ENCODE data around the gene PRKCH. TPM values are rescaled to one million over a fixed set of nuclear protein-coding genes. Genes with fewer than 3 reads are reported as not detected.

PRKCH gene
- total and polyA plus RNA-seq, 10 of the 15 experiments (the other 5 are each of a cell fraction or from before 2014, with no cell fraction given) = 10.7 to 140 (median 33.2) TPM

GRCh38 chr14:61287196-61287595 is 34.2 kb upstream of the PRKCH start:
- Histone ChIP-seq H3K4me3 (no peak overlapping the region), H3K79me2 (ENCODE audit: control insufficient read depth, insufficient read depth, low read length) (no peaks in the 10 kb centered on the region), H2AFZ (ENCODE audit: control insufficient read depth, low read depth, low read length) (no peak overlapping the region), H4K20me1 (ENCODE audit: control insufficient read depth, insufficient read depth) (no peaks in the 10 kb centered on the region), H3K27ac (ENCODE audit: control insufficient read depth, insufficient read depth) (no peak overlapping the region), H3K9me3 (replicated peaks; ENCODE audit: control insufficient read depth, insufficient read depth, low read length) (no peaks in the 10 kb centered on the region), H3K9ac (ENCODE audit: control insufficient read depth, insufficient read depth, low read length) (no peak overlapping the region), H3K36me3 (ENCODE audit: control insufficient read depth in 2 of 2, insufficient read depth in 2 of 2, low read length in 1 of 2) (no peaks in the 10 kb centered on the region), H3K27me3 (replicated peaks in 1 of 2; ENCODE audit: control insufficient read depth in 2 of 2, insufficient read depth in 2 of 2, low read length in 1 of 2) (no peaks in the 10 kb centered on the region; a peak in 1 of 4 replicates), H3K4me1 (ENCODE audit: control insufficient read depth, insufficient read depth, low read length) (no peaks in the 10 kb centered on the region), H3K4me2 (ENCODE audit: control insufficient read depth, insufficient read depth) (no peak overlapping the region)
- POLR2A ChIA-PET = no interaction called here
- RAD21 ChIA-PET (ENCODE audit: unreplicated experiment) = interaction anchor here (0.6 to 1.7 kb wide), 3 partner anchors 14 to 550 kb away, joined by 3 to 5 read pairs (median 3); no protein-coding TSS in a partner anchor
- CTCF ChIA-PET = interaction anchor here (0.9 to 2.8 kb wide), 3 partner anchors 9 to 174 kb away, joined by 3 to 13 read pairs (median 4); no protein-coding TSS in a partner anchor
- FAIRE-seq (no peak), ATAC-seq (no peak), DNase-seq (ENCODE audit: low read depth, low spot score) (no peak)
- BruUV-seq (replicated peaks) = no TSS peak
- TF ChIP-seq SUZ12 (IDR thresholded peaks at IDR 0.05; ENCODE audit: unreplicated experiment) (no peak), ZBTB4 (CRISPR knock-in tag; IDR thresholded peaks at IDR 0.05) (no peak), REST (IDR thresholded peaks at IDR 0.05; ENCODE audit: low read depth, low read length) (no peak), SP1 (IDR thresholded peaks at IDR 0.05; ENCODE audit: low read depth, low read length) (no peak), ZSCAN29 (IDR thresholded peaks at IDR 0.05) (no peak), NBN (IDR thresholded peaks at IDR 0.05) (no peak), CHD4 (IDR thresholded peaks at IDR 0.05) (no peak), SRF (IDR thresholded peaks at IDR 0.05; ENCODE audit: low read depth in 2 of 2, low read length in 2 of 2) (no peak), BRCA1 (IDR thresholded peaks at IDR 0.05; ENCODE audit: low read depth, low read length) (no peak), ZNF592 (IDR thresholded peaks at IDR 0.05) (no peak), SIX5 (IDR thresholded peaks at IDR 0.05; ENCODE audit: low read depth, low read length, severe bottlenecking) (no peak), ZNF217 (IDR thresholded peaks at IDR 0.05) (no peak), PAX5 (IDR thresholded peaks at IDR 0.05; ENCODE audit: borderline replicate concordance, low read depth, low read length) (no peak), ZBED1 (IDR thresholded peaks at IDR 0.05; ENCODE audit: borderline replicate concordance) (no peak)
- intact Hi-C loops (cut with micrococcal nuclease; ENCODE audit: unreplicated experiment) (loop anchor here (10.0 kb wide), 1 partner anchor 838 kb away; no protein-coding TSS in a partner anchor), in situ Hi-C loops (cut with MboI) (no loop called here)
- SMC1A ChIA-PET (ENCODE audit: uncharacterized antibody, unreplicated experiment) = interaction anchor here (1.2 to 3.2 kb wide), 2 partner anchors 9 to 18 kb away, joined by 3 to 9 read pairs; no protein-coding TSS in a partner anchor
- 53% methylated on average over 7 of the region's 7 CpGs for WGBS (ENCODE audit: insufficient coverage, insufficient replicate concordance, low lambda C conversion rate, missing lambda C conversion rate)

Data from GM12878 (cell line).